Posterior vena cava (tissue), 2 donors: ENCODE data around the gene PIP4K2B. TPM values are rescaled to one million over a fixed set of nuclear protein-coding genes. Genes with fewer than 3 reads are reported as not detected.
A peak's percentile ranks its signal among the peaks of the same experiment; 100 is the strongest.
"Not testable (repeated sequence)": the region's sequence is repeated elsewhere in the genome, so short reads cannot be mapped to it uniquely, and the experiment has no call there.

Experiments
- DNase-seq: peaks from one replicate; pipeline ENCODE4 v3.0.0-alpha.2; 2020; ENCODE audit warnings: low spot score
- intact Hi-C, 2 donors: fragments of 100-400 bp; cut with DNase I; formaldehyde crosslinking; loops; one replicate each; pipeline versions ENCODE4 v1.14.1 to v1.14.2; 2022 to 2023
- long read RNA-seq, 2 donors: library from polyadenylated mRNA; unstranded; transcript quantifications; one replicate each; pipeline ENCODE4 v2.0.0, GENCODE V29; 2020 to 2021
- total RNA-seq, 2 donors: library from RNA; stranded (reverse); fragmentation: NEBNext Ultra II Directional; extraction: Animal tissue kit (Norgen Biotek cat#: 25700); gene quantifications; one replicate each; pipeline ENCODE4 v1.2.1, GENCODE V29; 2021
- donor health status: DM: yes; HTN: yes; CAD: no.
- donor health status: DM: yes; HTN: yes; CAD: no.

PIP4K2B gene
- 10 to 100 TPM; 38.7 to 45.7 TPM for total RNA-seq
- long read RNA-seq, donor 1, full-length matches to known transcripts = 2 of 17 reads
- long read RNA-seq, donor 1, partial matches to known transcripts = 1 of 17 reads
- long read RNA-seq, donor 1, other reads (novel, unspliced or antisense) = 14 of 17 reads
- long read RNA-seq, donor 2, full-length matches to known transcripts = 1 of 22 reads
- long read RNA-seq, donor 2, partial matches to known transcripts = 0 of 22 reads
- long read RNA-seq, donor 2, other reads (novel, unspliced or antisense) = 21 of 22 reads

DNA sequence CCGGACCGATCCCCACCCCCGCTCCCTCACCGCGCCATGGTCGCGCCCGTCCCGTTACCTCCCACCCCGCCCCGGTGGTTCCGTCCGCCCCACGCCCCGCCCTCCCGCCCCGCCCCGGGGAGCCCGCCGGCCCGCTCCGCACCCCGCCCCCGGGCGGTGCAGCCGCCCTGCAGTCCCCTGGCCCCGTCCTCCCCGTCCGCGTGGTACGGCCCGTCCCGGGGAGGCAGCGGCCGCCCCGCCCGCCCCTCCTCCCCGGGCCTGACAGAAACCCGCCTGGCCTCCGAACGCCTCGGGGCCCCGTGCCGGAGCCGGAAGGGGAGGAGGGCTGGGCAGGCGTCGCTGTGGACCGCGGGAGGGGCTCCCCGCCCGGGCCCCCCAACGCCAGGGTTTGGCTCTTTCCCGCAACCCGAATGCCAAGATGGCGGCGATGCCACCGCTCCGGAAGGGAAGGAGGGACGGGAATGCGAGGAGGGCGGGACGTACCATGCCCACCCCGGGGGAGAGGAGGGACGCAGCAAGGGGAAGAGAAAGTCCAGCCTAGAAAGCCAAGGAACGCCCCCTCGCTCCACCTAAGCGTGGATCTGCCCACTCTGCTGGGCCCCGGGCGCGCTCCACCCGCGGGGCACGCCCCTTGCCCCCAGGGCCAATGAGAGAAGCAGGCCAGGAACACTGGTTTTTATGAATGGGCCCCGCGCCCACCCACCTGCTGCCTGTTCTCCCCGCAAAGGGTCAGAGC, at the start of gene PIP4K2B:
Gene PIP4K2B (minus strand): TSS at position 56 of the 736 bp plus-strand sequence. CDS start 132 bp downstream, outside the sequence.
- DNase-seq = peak; percentile 98
- intact Hi-C loops = no loop called here

- no peak for DNase-seq
- intact Hi-C loops = no loop called here
Observed at GRCh38 chr17:38848557-38848891, 49.2 kb upstream of the PIP4K2B start.

DNA sequence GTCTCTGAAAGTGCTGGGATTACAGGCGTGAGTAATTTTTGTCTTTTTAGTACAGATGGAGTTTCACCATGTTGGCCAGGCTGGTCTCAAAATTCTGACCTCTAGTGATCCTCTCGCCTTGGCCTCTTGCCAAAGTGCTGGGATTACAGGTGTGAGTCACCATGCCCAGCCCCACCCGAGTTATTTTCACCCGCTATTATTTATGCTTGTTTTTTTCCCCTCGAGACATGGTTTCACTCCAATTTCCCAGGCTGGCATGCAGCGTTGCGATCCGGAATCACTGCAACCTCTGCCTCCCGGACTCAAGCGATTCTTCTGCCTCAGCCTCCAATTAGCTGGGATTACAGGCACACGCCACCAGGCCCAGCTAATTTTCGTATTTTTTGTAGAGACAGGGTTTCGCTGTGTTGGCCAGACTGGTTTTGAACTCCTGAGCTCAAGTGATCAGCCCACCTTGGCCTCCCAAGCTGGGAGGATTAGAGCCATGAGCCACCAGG, 45.0 kb upstream of the PIP4K2B start:
- no peak for DNase-seq
- intact Hi-C loops = no loop called here

DNA sequence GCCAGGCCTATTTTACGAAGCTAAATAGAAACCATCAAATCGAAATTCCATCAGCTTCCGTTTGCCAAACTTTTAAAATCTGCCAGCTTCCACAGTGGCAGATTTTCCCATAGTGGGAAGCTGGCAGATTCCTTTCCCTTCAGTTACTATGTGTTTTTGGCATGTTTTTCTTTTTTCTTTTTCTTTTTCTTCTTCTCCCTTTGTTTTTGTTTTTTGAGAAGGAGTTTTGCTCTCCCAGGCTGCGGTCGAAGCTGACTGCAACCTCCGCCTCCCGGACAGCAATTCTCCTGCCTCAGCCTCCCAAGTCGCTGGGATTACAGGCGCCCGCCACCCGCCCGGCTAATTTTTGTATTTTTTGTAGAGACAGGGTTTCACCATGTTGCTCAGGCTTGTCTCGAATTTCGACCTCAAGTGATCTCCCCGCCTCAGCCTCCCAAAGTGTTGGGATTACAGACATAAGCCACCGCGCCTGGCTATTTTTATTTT, 26.4 kb upstream of the PIP4K2B start:
- intact Hi-C loops = no loop called here
- no peak for DNase-seq

DNA sequence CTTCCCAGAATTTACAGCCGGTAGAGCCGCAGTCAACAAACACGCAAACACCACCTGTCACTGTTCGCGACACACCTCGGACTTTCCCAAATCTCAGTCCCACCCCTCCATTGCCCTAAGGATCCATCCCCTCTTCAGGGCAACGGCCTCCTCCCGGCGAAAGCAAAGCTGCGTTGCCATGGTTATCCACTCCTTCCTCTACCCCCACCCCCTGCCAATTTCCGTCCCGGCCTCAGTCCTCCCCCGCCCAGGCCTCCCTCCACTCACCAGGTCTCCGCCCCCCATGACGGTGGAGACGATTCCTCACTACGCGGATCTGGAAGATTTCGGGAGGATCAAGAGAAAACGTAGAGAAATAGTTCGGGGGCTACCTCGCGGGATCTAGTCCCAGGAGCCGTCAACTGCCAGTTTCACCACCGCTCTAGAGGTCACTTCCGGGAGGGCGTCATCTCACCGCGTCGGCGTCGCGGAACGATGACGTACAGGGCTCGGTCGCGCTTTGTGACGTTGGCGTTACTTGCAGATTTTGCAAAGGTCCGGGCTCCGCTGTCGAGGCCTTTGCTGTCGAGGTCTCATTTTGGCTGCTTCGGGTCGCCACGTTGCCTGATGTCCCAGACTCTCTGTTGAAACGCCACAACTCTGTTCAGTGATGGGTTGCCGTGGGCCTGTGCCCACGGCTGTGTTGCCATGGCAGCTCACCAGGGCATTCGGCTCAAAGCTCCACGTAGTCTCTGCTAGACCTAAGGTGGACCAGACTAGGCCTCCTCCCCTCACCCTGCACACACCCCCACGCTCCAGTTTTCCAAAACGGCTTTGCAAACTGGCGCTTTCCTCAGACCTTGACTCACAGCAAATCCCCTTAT, 25.8 kb upstream of the PIP4K2B start, which contains the start of gene CWC25:
Gene CWC25 (minus strand): TSS at position 423 of the 863 bp plus-strand sequence. CDS start 138 bp downstream, at position 285.
- intact Hi-C loops = no loop called here
- peak; percentile 98 for DNase-seq

GRCh38 chr17:38815576-38816193, 16.3 kb upstream of the PIP4K2B start:
- intact Hi-C loops = no loop called here
- no peak for DNase-seq

GRCh38 chr17:38809828-38810227, 10.5 kb upstream of the PIP4K2B start:
- intact Hi-C loops = no loop called here
- DNase-seq = no peak

DNA sequence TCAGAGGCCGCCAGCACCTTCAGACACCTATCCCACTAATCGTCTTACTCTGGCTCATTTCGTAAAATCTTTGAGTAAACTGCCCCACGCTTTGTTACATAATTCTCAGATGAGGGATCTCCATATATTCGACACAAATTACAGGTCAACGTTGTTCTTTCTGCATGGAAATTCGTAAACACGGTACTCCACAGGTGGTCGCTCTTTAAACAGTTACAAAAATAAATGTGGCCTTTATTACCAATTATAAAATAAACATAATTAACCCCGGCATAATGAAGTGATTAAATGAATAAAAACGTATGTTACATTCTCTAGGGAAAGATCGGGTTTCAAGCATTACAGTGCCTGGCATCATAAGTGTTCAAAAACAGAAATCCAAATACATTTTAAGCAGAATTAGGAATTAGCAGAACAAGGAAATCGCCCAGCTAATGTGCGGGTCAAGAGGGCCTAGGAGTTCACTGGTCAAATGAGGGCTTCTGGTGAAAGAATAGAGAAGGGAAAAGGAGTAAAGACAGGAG, 943 bp upstream of the PIP4K2B start:
- DNase-seq = no peak
- intact Hi-C loops = no loop called here

DNA sequence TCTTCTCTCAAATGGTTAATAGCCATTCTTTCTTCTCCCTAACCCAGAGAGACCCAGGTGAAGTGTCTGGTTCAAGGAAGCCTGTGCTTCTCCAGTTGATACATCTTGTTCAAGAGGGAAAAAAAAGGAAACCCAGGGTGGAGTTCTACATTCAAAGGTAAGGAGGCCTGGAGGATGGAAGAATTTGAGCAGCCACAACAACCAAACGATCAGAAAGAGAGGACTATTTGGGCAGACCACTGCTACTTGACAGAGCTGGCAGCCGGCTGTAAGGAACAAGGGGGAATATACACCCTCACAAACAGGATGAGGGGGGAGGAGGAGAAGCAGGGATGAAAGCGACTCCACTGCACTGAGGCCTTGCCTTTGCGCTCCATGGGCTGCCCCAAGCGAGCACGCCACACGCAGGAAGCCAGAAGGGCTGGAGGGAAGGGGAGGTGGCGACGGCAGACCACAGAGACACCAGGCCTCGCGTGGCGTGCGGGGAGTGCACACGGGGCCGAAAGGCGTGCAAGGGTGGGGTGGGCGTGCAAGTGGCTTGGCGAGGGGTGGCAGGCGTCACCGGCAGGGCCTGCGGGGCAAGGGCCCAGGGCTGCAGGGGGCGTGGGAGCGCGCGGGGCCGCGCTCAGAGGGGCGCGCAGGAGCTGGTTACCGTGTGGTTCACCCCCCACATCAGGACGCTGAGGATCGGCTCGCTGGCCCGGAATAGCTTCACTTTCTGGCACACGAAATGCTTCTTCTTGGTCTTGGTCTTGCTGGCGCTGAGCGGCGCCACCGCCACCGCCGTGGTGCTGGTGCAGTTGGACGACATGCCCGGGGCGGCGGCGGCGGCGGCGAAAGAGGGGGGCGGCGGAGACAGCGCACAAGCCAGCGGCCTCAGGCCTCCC, 499 bp downstream of the PIP4K2B start:
- intact Hi-C loops = no loop called here
- DNase-seq = peak; percentile 84

- intact Hi-C loops = no loop called here
- DNase-seq = no peak
Observed at GRCh38 chr17:38797828-38798227, 1.5 kb downstream of the PIP4K2B start.

- DNase-seq = no peak
- intact Hi-C loops = no loop called here
Observed at GRCh38 chr17:38797158-38797490, 2.2 kb downstream of the PIP4K2B start.

- intact Hi-C loops = no loop called here
- no peak for DNase-seq
Observed at GRCh38 chr17:38796451-38797157, 2.8 kb downstream of the PIP4K2B start.

GRCh38 chr17:38794221-38794620, 5.1 kb downstream of the PIP4K2B start:
- intact Hi-C loops = no loop called here
- DNase-seq = no peak

- intact Hi-C loops = no loop called here
- DNase-seq = no peak
Observed at GRCh38 chr17:38791162-38791561, 8.2 kb downstream of the PIP4K2B start.

DNA sequence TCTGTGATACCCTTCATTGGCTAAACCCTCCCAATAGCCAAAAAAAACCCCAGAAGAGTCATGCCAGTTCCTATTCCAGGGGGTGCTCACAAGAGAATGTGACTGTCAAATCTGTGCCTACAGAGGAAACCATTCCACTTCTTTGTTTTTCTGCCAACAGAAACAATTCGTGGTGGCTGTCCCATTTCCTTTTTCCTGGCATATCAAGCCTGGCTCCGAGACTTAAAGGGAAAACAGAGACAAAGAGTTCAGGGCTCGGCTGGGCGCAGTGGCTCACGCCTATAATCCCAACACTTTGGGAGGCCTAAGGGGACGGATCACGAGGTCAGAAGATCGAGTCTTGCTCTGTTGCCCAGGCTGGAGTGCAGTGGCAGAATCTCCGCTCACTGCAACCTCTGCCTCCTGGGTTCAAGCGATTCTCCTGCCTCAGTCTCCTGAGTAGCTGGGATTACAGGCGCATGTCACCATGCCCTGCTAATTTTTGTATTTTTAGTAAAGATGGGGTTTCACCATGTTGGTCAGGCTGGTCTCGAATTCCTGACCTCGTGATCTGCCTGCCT, 9.1 kb downstream of the PIP4K2B start:
- intact Hi-C loops, DNase-seq: not testable (repeated sequence)

DNA sequence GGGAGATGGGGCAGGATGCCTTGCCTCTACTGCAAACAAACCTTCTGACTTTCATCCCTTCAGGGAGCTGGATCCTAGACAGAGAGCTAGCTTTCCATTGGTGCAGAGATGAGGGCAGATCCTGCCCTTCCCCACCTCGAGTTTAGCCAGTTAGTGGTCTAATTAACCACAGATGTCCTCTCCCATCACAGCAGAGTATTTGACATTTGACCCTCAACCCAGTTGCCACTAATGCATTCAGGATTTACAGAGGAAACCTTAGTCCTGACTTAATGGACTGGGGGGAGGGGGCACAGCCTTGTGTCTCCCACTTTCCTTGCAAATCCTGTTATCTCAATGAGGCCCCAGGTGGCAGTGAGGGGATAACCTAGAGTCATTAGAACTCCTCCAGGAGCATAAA, 10.2 kb downstream of the PIP4K2B start:
- intact Hi-C loops = no loop called here
- no peak for DNase-seq

DNA sequence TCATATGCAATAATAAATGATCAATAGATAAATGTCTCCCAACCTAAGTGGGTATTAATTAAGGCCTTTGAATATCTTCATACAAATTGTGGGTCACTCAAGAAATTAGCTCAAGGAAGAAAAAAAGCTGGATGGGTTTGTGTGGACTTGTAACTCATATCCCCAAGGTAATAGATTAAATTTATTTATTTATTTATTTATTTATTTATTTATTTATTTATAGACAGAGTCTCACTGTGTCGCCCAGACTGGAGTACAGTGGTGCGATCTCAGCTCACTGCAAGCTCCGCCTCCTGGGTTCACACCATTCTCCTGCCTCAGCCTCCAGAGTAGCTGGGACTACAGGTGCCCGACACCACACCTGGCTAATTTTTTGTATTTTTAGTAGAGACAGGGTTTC, 11.4 kb downstream of the PIP4K2B start:
- intact Hi-C loops, DNase-seq: not testable (repeated sequence)
